ENCODE data around the gene DPM1. TPM values are rescaled to one million over a fixed set of nuclear protein-coding genes. Genes with fewer than 3 reads are reported as not detected.

The DPM1 gene
- total and polyA plus RNA-seq, 12 donors = 29.4 to 52.8 (median 48.0) TPM

GRCh38 chr20:50957276-50957675, 1.1 kb downstream of the DPM1 start:
- intact Hi-C loops (cut with DNase I) = loop anchor here in 1 of 10 donors (5.0 kb wide), 1 partner anchor 165 kb away; no protein-coding TSS in a partner anchor
- Histone ChIP-seq H3K4me3 (peak overlapping the region; percentile 77 to 100 (median 90)), H3K4me1 (peaks cover 9 to 60% (median 45%) of the 10 kb centered on the region in 9 donors), H3K36me3 (peaks cover 0 to 47% (median 14%) of the 10 kb centered on the region in 9 donors), H3K27ac (peak overlapping the region in 8 of 10 donors; percentile 83 to 97 (median 93)), H3K27me3 (no peaks in the 10 kb centered on the region), H3K9me3 (peaks cover 0 to 2% (median 0%) of the 10 kb centered on the region in 11 donors)
- peak in 3 of 8 donors; percentile 38 to 43 (median 41) for ATAC-seq
- peak in 1 of 2 donors; percentile 16 for DNase-seq
- TF ChIP-seq, protein P1, sequence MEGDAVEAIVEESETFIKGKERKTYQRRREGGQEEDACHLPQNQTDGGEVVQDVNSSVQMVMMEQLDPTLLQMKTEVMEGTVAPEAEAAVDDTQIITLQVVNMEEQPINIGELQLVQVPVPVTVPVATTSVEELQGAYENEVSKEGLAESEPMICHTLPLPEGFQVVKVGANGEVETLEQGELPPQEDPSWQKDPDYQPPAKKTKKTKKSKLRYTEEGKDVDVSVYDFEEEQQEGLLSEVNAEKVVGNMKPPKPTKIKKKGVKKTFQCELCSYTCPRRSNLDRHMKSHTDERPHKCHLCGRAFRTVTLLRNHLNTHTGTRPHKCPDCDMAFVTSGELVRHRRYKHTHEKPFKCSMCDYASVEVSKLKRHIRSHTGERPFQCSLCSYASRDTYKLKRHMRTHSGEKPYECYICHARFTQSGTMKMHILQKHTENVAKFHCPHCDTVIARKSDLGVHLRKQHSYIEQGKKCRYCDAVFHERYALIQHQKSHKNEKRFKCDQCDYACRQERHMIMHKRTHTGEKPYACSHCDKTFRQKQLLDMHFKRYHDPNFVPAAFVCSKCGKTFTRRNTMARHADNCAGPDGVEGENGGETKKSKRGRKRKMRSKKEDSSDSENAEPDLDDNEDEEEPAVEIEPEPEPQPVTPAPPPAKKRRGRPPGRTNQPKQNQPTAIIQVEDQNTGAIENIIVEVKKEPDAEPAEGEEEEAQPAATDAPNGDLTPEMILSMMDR (IDR thresholded peaks at IDR 0.05) = no peak
- WGBS, 2 donors = 14 to 15% methylated on average over 7 of the region's 7 CpGs

DNA sequence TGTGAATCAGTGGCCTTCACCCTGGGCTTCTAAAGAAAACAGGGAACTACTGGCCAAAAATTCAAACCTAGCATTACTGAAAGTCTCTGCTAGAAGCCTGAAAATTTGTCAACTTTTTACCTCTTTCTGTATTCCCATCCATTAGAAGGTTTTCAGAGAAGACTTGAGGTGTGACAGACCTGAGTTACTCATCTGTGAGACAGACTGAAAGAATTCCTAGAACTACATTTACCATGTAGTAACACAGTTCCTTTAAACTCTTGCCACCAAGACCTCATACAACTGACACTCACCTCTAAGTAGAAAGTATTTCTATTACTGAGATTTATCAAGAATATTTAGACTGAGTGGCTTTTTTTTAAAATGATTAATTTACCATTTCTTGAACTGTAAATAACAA, 4.5 kb downstream of the DPM1 start:
- Histone ChIP-seq H3K27me3 (no peaks in the 10 kb centered on the region), H3K27ac (no peak overlapping the region), H3K4me1 (peaks cover 6 to 40% (median 30%) of the 10 kb centered on the region in 9 donors), H3K9me3 (no peaks in the 10 kb centered on the region), H3K36me3 (peaks cover 0 to 68% (median 41%) of the 10 kb centered on the region in 9 donors), H3K4me3 (no peak overlapping the region)
- ATAC-seq = no peak
- no peak for DNase-seq
- intact Hi-C loops (cut with DNase I) = no loop called here
- TF ChIP-seq, protein P1 (IDR thresholded peaks at IDR 0.05) = no peak

GRCh38 chr20:50953196-50953595, 5.1 kb downstream of the DPM1 start:
- no peak for DNase-seq
- no peak overlapping the region for H3K4me3 ChIP-seq
- H3K4me1 ChIP-seq = peaks cover 6 to 46% (median 30%) of the 10 kb centered on the region in 9 donors
- TF ChIP-seq, protein P1 (IDR thresholded peaks at IDR 0.05) = no peak
- no peak for ATAC-seq
- no peaks in the 10 kb centered on the region for H3K27me3 ChIP-seq
- H3K27ac ChIP-seq = no peak overlapping the region
- H3K9me3 ChIP-seq = no peaks in the 10 kb centered on the region
- WGBS, 2 donors = 90% methylated on average over 2 of the region's 2 CpGs
- intact Hi-C loops (cut with DNase I) = no loop called here
- peaks cover 0 to 74% (median 48%) of the 10 kb centered on the region in 9 donors for H3K36me3 ChIP-seq

DNA sequence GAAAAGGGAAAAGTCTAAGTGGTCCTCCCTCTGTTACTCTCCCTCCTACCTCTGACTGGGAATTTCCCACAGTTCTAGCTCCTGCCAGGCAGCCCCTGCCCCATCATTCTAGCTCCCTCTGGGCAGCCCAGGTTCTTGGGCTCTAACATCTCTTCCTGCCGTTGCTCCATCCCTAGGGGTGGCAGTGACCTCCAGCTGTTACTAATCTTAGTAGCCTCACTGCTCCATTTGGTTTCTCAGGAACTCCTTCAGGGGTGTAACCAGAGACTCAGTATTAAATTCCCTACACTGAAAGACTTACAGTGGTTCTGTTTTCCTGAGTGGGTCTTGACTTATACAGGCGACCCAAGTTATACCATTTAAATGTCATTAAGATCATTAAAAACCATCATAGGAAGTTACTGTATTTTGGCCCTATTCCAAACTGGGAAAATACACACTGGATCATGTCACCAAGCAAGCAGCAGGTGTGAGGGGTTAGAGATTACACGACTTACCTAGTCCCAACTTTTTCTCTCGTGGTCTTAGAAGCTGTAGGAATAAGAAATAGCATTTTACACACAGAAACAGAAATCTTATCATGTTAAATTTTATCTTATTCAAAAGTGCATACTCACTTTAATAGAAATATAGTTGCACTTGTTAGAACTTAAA, 10.1 kb downstream of the DPM1 start:
- ATAC-seq = peak in 2 of 8 donors; percentile 11 to 26
- WGBS, 2 donors = 73 to 75% methylated on average over 4 of the region's 4 CpGs

More for the DNA sequence above, 10.1 kb downstream of the DPM1 start:
- intact Hi-C loops (cut with DNase I) = no loop called here
- no peak overlapping the region for H3K4me3 ChIP-seq
- peaks cover 0 to 100% (median 80%) of the 10 kb centered on the region in 9 donors for H3K36me3 ChIP-seq
- TF ChIP-seq, protein P1 (IDR thresholded peaks at IDR 0.05) = no peak
- H3K4me1 ChIP-seq = peaks cover 0 to 16% (median 5%) of the 10 kb centered on the region in 9 donors
- no peaks in the 10 kb centered on the region for H3K9me3 ChIP-seq
- no peak overlapping the region for H3K27ac ChIP-seq
- no peak for DNase-seq
- no peaks in the 10 kb centered on the region for H3K27me3 ChIP-seq
